ENCODE measurements around the gene CMSS1.

CMSS1 gene

GRCh38 chr3:99965681-99966408 lies 148.2 kb downstream of the CMSS1 start:
- Histone ChIP-seq H3K9ac (ENCODE audit: low read length) (no peak overlapping the region), H3K27ac (ENCODE audit: low read depth, low read length) (no peak overlapping the region), H3K4me3 (ENCODE audit: low read depth, low read length) (no peak overlapping the region), H3K9me3 (ENCODE audit: control insufficient read depth, insufficient read depth, low read depth, low read length) (no peaks in the 10 kb centered on the region), H3K4me1 (ENCODE audit: control insufficient read depth, insufficient read depth, low read length) (no peaks in the 10 kb centered on the region), H3K36me3 (ENCODE audit: control insufficient read depth, insufficient read depth, low read length) (no peaks in the 10 kb centered on the region), H3K27me3 (ENCODE audit: control insufficient read depth, insufficient read depth, low read length) (no peaks in the 10 kb centered on the region)

GRCh38 chr3:99966662-99967416 lies 149.2 kb downstream of the CMSS1 start:
- Histone ChIP-seq H3K9me3 (ENCODE audit: control insufficient read depth, insufficient read depth, low read depth, low read length) (no peaks in the 10 kb centered on the region), H3K4me1 (ENCODE audit: control insufficient read depth, insufficient read depth, low read length) (no peaks in the 10 kb centered on the region), H3K27ac (ENCODE audit: low read depth, low read length) (no peak overlapping the region), H3K9ac (ENCODE audit: low read length) (no peak overlapping the region), H3K27me3 (ENCODE audit: control insufficient read depth, insufficient read depth, low read length) (no peaks in the 10 kb centered on the region), H3K4me3 (ENCODE audit: low read depth, low read length) (no peak overlapping the region), H3K36me3 (ENCODE audit: control insufficient read depth, insufficient read depth, low read length) (no peaks in the 10 kb centered on the region)

GRCh38 chr3:99967796-99968195 lies 150.1 kb downstream of the CMSS1 start:
- no peak overlapping the region for H3K9ac ChIP-seq (ENCODE audit: low read length)
- no peak overlapping the region for H3K27ac ChIP-seq (ENCODE audit: low read depth, low read length)
- H3K27me3 ChIP-seq (ENCODE audit: control insufficient read depth, insufficient read depth, low read length) = no peaks in the 10 kb centered on the region
- H3K36me3 ChIP-seq (ENCODE audit: control insufficient read depth, insufficient read depth, low read length) = no peaks in the 10 kb centered on the region
- no peaks in the 10 kb centered on the region for H3K9me3 ChIP-seq (ENCODE audit: control insufficient read depth, insufficient read depth, low read depth, low read length)
- H3K4me1 ChIP-seq (ENCODE audit: control insufficient read depth, insufficient read depth, low read length) = no peaks in the 10 kb centered on the region
- H3K4me3 ChIP-seq (ENCODE audit: low read depth, low read length) = no peak overlapping the region

- H3K4me1 ChIP-seq (ENCODE audit: control insufficient read depth, insufficient read depth, low read length) = no peaks in the 10 kb centered on the region
- H3K36me3 ChIP-seq (ENCODE audit: control insufficient read depth, insufficient read depth, low read length) = no peaks in the 10 kb centered on the region
- H3K4me3 ChIP-seq (ENCODE audit: low read depth, low read length) = no peak overlapping the region
- H3K9me3 ChIP-seq (ENCODE audit: control insufficient read depth, insufficient read depth, low read depth, low read length) = no peaks in the 10 kb centered on the region
- H3K27me3 ChIP-seq (ENCODE audit: control insufficient read depth, insufficient read depth, low read length) = no peaks in the 10 kb centered on the region
- H3K9ac ChIP-seq (ENCODE audit: low read length) = no peak overlapping the region
- H3K27ac ChIP-seq (ENCODE audit: low read depth, low read length) = no peak overlapping the region
Observed at GRCh38 chr3:99969136-99969535, 151.5 kb downstream of the CMSS1 start.

- H3K27ac ChIP-seq (ENCODE audit: low read depth, low read length) = no peak overlapping the region
- H3K4me3 ChIP-seq (ENCODE audit: low read depth, low read length) = no peak overlapping the region
- no peaks in the 10 kb centered on the region for H3K36me3 ChIP-seq (ENCODE audit: control insufficient read depth, insufficient read depth, low read length)
- H3K9me3 ChIP-seq (ENCODE audit: control insufficient read depth, insufficient read depth, low read depth, low read length) = no peaks in the 10 kb centered on the region
- H3K4me1 ChIP-seq (ENCODE audit: control insufficient read depth, insufficient read depth, low read length) = no peaks in the 10 kb centered on the region
- H3K9ac ChIP-seq (ENCODE audit: low read length) = no peak overlapping the region
- no peaks in the 10 kb centered on the region for H3K27me3 ChIP-seq (ENCODE audit: control insufficient read depth, insufficient read depth, low read length)
Observed at GRCh38 chr3:99970198-99970597, 152.5 kb downstream of the CMSS1 start.

- H3K36me3 ChIP-seq (ENCODE audit: control insufficient read depth, insufficient read depth, low read length) = no peaks in the 10 kb centered on the region
- no peak overlapping the region for H3K9ac ChIP-seq (ENCODE audit: low read length)
- H3K4me1 ChIP-seq (ENCODE audit: control insufficient read depth, insufficient read depth, low read length) = no peaks in the 10 kb centered on the region
- no peaks in the 10 kb centered on the region for H3K27me3 ChIP-seq (ENCODE audit: control insufficient read depth, insufficient read depth, low read length)
- no peak overlapping the region for H3K4me3 ChIP-seq (ENCODE audit: low read depth, low read length)
- H3K27ac ChIP-seq (ENCODE audit: low read depth, low read length) = no peak overlapping the region
- H3K9me3 ChIP-seq (ENCODE audit: control insufficient read depth, insufficient read depth, low read depth, low read length) = no peaks in the 10 kb centered on the region
Observed at GRCh38 chr3:99971761-99972160, 154.1 kb downstream of the CMSS1 start.

- Histone ChIP-seq H3K4me3 (ENCODE audit: low read depth, low read length) (no peak overlapping the region), H3K9ac (ENCODE audit: low read length) (no peak overlapping the region), H3K27ac (ENCODE audit: low read depth, low read length) (no peak overlapping the region), H3K4me1 (ENCODE audit: control insufficient read depth, insufficient read depth, low read length) (no peaks in the 10 kb centered on the region), H3K27me3 (ENCODE audit: control insufficient read depth, insufficient read depth, low read length) (no peaks in the 10 kb centered on the region), H3K9me3 (ENCODE audit: control insufficient read depth, insufficient read depth, low read depth, low read length) (no peaks in the 10 kb centered on the region; the same call in 1 of the 2 replicates), H3K36me3 (ENCODE audit: control insufficient read depth, insufficient read depth, low read length) (no peaks in the 10 kb centered on the region)
Observed at GRCh38 chr3:99972380-99973104, 154.9 kb downstream of the CMSS1 start.

GRCh38 chr3:99974989-99975388 lies 157.3 kb downstream of the CMSS1 start:
- Histone ChIP-seq H3K27me3 (ENCODE audit: control insufficient read depth, insufficient read depth, low read length) (no peaks in the 10 kb centered on the region), H3K4me1 (ENCODE audit: control insufficient read depth, insufficient read depth, low read length) (no peaks in the 10 kb centered on the region), H3K27ac (ENCODE audit: low read depth, low read length) (no peak overlapping the region), H3K4me3 (ENCODE audit: low read depth, low read length) (no peak overlapping the region), H3K9me3 (ENCODE audit: control insufficient read depth, insufficient read depth, low read depth, low read length) (peaks cover 4% of the 10 kb centered on the region; the same call in 1 of the 2 replicates), H3K9ac (ENCODE audit: low read length) (no peak overlapping the region), H3K36me3 (ENCODE audit: control insufficient read depth, insufficient read depth, low read length) (no peaks in the 10 kb centered on the region)

GRCh38 chr3:99976584-99976983 lies 158.9 kb downstream of the CMSS1 start:
- Histone ChIP-seq H3K36me3 (ENCODE audit: control insufficient read depth, insufficient read depth, low read length) (no peaks in the 10 kb centered on the region), H3K27ac (ENCODE audit: low read depth, low read length) (no peak overlapping the region), H3K4me3 (ENCODE audit: low read depth, low read length) (no peak overlapping the region), H3K9ac (ENCODE audit: low read length) (no peak overlapping the region), H3K27me3 (ENCODE audit: control insufficient read depth, insufficient read depth, low read length) (no peaks in the 10 kb centered on the region), H3K9me3 (ENCODE audit: control insufficient read depth, insufficient read depth, low read depth, low read length) (peaks cover 4% of the 10 kb centered on the region; the same call in 1 of the 2 replicates), H3K4me1 (ENCODE audit: control insufficient read depth, insufficient read depth, low read length) (no peaks in the 10 kb centered on the region)

GRCh38 chr3:99978221-99978620 lies 160.6 kb downstream of the CMSS1 start:
- Histone ChIP-seq H3K4me3 (ENCODE audit: low read depth, low read length) (no peak overlapping the region), H3K27ac (ENCODE audit: low read depth, low read length) (no peak overlapping the region), H3K36me3 (ENCODE audit: control insufficient read depth, insufficient read depth, low read length) (no peaks in the 10 kb centered on the region), H3K27me3 (ENCODE audit: control insufficient read depth, insufficient read depth, low read length) (no peaks in the 10 kb centered on the region), H3K9ac (ENCODE audit: low read length) (no peak overlapping the region), H3K9me3 (ENCODE audit: control insufficient read depth, insufficient read depth, low read depth, low read length) (peaks cover 4% of the 10 kb centered on the region; the same call in 1 of the 2 replicates), H3K4me1 (ENCODE audit: control insufficient read depth, insufficient read depth, low read length) (no peaks in the 10 kb centered on the region)

GRCh38 chr3:99980606-99981005 lies 162.9 kb downstream of the CMSS1 start:
- Histone ChIP-seq H3K4me1 (ENCODE audit: control insufficient read depth, insufficient read depth, low read length) (no peaks in the 10 kb centered on the region), H3K9ac (ENCODE audit: low read length) (no peak overlapping the region), H3K9me3 (ENCODE audit: control insufficient read depth, insufficient read depth, low read depth, low read length) (peaks cover 4% of the 10 kb centered on the region; the same call in 1 of the 2 replicates), H3K4me3 (ENCODE audit: low read depth, low read length) (no peak overlapping the region), H3K27ac (ENCODE audit: low read depth, low read length) (no peak overlapping the region), H3K36me3 (ENCODE audit: control insufficient read depth, insufficient read depth, low read length) (no peaks in the 10 kb centered on the region), H3K27me3 (ENCODE audit: control insufficient read depth, insufficient read depth, low read length) (no peaks in the 10 kb centered on the region)

Data from HUES6 (cell line).